Breast epithelium (tissue), 3 donors: Measurements from ENCODE around the gene KMO.
A peak's percentile ranks its signal among the peaks of the same experiment; 100 is the strongest.

ENCODE experiments used
- POLR2AphosphoS5 ChIP-seq, 3 donors: sonication (generic); formaldehyde crosslinking; IDR thresholded peaks; one replicate each; pipeline ENCODE4 v1.6.1; 2017; ENCODE audit warnings: antibody characterized with exemption in 3 of 3
- TF ChIP-seq, protein P1 (sequence below), 3 donors: fragments of 450-650 bp; IDR thresholded peaks; one replicate each; pipeline ENCODE4 v1.5.1; 2016 to 2017; ENCODE audit warnings: antibody characterized with exemption in 3 of 3, mild to moderate bottlenecking in 3 of 3, moderate library complexity in 3 of 3

DNA sequence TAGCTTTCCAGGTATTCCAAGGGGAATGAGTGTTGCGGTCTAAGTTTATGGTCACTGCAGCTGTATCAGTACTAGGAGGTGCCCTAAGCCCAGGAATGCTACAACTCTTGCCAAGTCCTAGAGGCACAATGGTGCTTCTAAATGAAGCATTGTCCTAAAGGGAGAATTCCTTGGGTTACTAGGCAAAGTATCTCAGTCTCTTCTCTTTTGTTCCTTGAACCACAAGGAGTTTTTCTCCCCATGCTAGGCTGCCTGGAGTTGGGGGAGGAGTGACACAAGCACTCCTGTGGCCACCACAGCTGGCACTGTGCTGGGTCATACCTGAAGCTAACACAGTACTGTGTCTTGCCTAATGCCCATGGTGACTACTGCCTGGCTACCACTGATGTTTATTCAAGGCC, 50.7 kb downstream of the KMO start:
- TF ChIP-seq, protein P1, sequence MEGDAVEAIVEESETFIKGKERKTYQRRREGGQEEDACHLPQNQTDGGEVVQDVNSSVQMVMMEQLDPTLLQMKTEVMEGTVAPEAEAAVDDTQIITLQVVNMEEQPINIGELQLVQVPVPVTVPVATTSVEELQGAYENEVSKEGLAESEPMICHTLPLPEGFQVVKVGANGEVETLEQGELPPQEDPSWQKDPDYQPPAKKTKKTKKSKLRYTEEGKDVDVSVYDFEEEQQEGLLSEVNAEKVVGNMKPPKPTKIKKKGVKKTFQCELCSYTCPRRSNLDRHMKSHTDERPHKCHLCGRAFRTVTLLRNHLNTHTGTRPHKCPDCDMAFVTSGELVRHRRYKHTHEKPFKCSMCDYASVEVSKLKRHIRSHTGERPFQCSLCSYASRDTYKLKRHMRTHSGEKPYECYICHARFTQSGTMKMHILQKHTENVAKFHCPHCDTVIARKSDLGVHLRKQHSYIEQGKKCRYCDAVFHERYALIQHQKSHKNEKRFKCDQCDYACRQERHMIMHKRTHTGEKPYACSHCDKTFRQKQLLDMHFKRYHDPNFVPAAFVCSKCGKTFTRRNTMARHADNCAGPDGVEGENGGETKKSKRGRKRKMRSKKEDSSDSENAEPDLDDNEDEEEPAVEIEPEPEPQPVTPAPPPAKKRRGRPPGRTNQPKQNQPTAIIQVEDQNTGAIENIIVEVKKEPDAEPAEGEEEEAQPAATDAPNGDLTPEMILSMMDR (IDR thresholded peaks at IDR 0.05), result no peak
- peak in 2 of 3 donors; percentile 25 to 35 for TF ChIP-seq POLR2AphosphoS5 (IDR thresholded peaks at IDR 0.05)
